Heart left ventricle (tissue), 16 donors: ENCODE results near the gene ETNK1. TPM values are rescaled to one million over a fixed set of nuclear protein-coding genes. Genes with fewer than 3 reads are reported as not detected.

Experiments
- ATAC-seq, 4 donors: fragments of 200-7000 bp; cut with Tn5 transposase; one replicate each; pipeline ENCODE4 v1.9.1; 2020 to 2022; ENCODE audit warnings: moderate library complexity in 4 of 4, mild to moderate bottlenecking in 3 of 4, moderate number of reproducible peaks in 1 of 4
- DNase-seq, 5 donors: peaks; one replicate each; pipeline ENCODE4 v3.0.0-alpha.2; 2020
- H3K27ac ChIP-seq, 12 donors: fragments of 200-600 bp; sonication (generic) in 4 of 12; one replicate each; pipeline versions ENCODE4 v1.5.0 to v1.8.0; 2016 to 2022; ENCODE audit warnings: mild to moderate bottlenecking in 2 of 12
- H3K27me3 ChIP-seq, 9 donors: fragments of 200-600 bp; sonication (generic) in 2 of 9; one replicate each; pipeline versions ENCODE4 v1.5.1 to v1.8.0; 2016 to 2022; ENCODE audit warnings: mild to moderate bottlenecking in 3 of 9
- H3K36me3 ChIP-seq, 9 donors: fragments of 200-600 bp; sonication (generic) in 2 of 9; one replicate each; pipeline versions ENCODE4 v1.5.0 to v1.8.0; 2018 to 2022; ENCODE audit warnings: mild to moderate bottlenecking in 2 of 9
- H3K4me1 ChIP-seq, 12 donors: fragments of 200-600 bp; sonication (generic) in 4 of 12; one replicate each; pipeline versions ENCODE4 v1.5.0 to v1.8.0; 2016 to 2022; ENCODE audit warnings: mild to moderate bottlenecking in 3 of 12
- H3K4me3 ChIP-seq, 12 donors: fragments of 200-600 bp; sonication (generic) in 4 of 12; one replicate each; pipeline versions ENCODE4 v1.5.0 to v1.8.0; 2017 to 2022; ENCODE audit warnings: mild to moderate bottlenecking in 9 of 12, moderate library complexity in 4 of 12
- H3K9me3 ChIP-seq, 12 donors: fragments of 200-600 bp; sonication (generic) in 4 of 12; one replicate each; pipeline versions ENCODE4 v1.5.0 to v1.8.0; 2016 to 2022; ENCODE audit warnings: mild to moderate bottlenecking in 1 of 12
- POLR2A ChIP-seq, 2 donors: fragments of 450-650 bp; IDR thresholded peaks; one replicate each; pipeline ENCODE4 v1.6.1; 2017; ENCODE audit warnings: antibody characterized with exemption in 2 of 2, mild to moderate bottlenecking in 2 of 2, moderate library complexity in 2 of 2
- WGBS, 4 donors: extraction: QIAGEN DNeasy Blood & Tissue Kit in 2 of 4; methylation state at CpG; one replicate each; pipeline versions ENCODE4 v1.1.5 to v1.1.7; 2013 to 2018; 5-methylcytosine and 5-hydroxymethylcytosine counted together
- intact Hi-C, 10 donors: fragments of 100-400 bp; cut with DNase I; formaldehyde crosslinking; loops; one replicate each; pipeline versions ENCODE4 v1.11.1 to v1.14.2; 2022
- polyA plus RNA-seq, 2 donors: library from polyadenylated mRNA; stranded (reverse); fragments of 200-250 nt; gene quantifications; one replicate each; pipeline ENCODE4 v1.2.3, GENCODE V29; 2013
- total RNA-seq, 9 donors: library from RNA; depleted of rRNA in 2 of 9; stranded (reverse); fragments of >200 nt in 2 of 9; fragmentation: NEBNext Ultra II Directional in 3 of 9; extraction: Animal tissue kit (Norgen Biotek cat#: 25700) in 3 of 9; gene quantifications; one replicate each; pipeline versions ENCODE4 v1.1.0 to v1.2.4, GENCODE V29; 2016 to 2023
- TF ChIP-seq, protein P1 (sequence below), 12 donors: fragments of 200-600 bp; sonication (generic) in 4 of 12; IDR thresholded peaks; one replicate each; pipeline versions ENCODE4 v1.5.0 to v1.8.0; 2018 to 2022; ENCODE audit warnings: antibody characterized with exemption in 12 of 12, mild to moderate bottlenecking in 5 of 12
- donor health status: ischemic (EF 13 %, LVEDD 7.1; RV severe dilation, severe dysfunction).
- donor health status: healthy with polysubstance abuse.
- donor health status: DM: no; HTN: yes; CAD: no.
- donor health status: DM: no; HTN: no; CAD: no.
- donor health status: ischemic (EF 25% LVEDD 6.9; RV normal size, moderate dysfunction).
- donor health status: ischemic (EF 25% LVEDD 5.7; RV mildly dilated, moderate dysfunction).
- donor health status: healthy.
- donor health status: DM: yes; HTN: yes; CAD: no.
- donor health status: ischemic (EF 35%, LVEDD 5.7; RV mildly dilated, moderate dysfunction).
- donor health status: nonischemic (EF 11% LVEDD 7.7; RV severe dilation, severe dysfunction).
- donor health status: DM: yes; HTN: yes; CAD: no.
- donor health status: PGD.
- donor health status: ischemic (EF 29% LVEDD 5.4; RV normal size, mild dysfunction).
- donor health status: nonischemic (EF 23%, LVEDD 6.1; RV moderate dilation, normal function).

ETNK1 gene
- total and polyA plus RNA-seq, 11 donors = 8.3 to 40.9 (median 14.6) TPM

DNA sequence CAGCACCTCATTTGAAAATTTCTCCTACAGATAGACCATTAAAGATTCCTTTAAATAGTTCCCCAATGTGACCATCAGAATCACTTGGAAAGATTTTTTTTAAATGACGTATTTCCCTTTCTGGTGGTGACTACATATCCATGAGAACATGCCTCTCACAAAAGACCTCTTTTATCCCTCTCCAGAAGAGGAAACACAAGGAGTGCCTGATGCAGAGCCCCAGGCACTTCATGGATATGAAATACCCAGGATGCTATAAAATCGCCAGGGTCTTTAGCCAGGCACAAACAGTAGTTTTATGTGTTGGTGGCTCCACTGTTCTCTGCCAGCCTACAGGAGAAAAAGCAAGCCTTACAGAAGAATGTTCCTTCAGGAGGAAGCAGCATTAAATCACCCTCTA lies 97.1 kb downstream of the ETNK1 start:
- Histone ChIP-seq H3K36me3 (no peaks in the 10 kb centered on the region), H3K27ac (no peak overlapping the region), H3K27me3 (no peaks in the 10 kb centered on the region), H3K4me1 (no peaks in the 10 kb centered on the region), H3K4me3 (no peak overlapping the region), H3K9me3 (no peaks in the 10 kb centered on the region)
- WGBS, 4 donors = 82 to 91% (median 84%) methylated on average over 2 of the region's 2 CpGs
- ATAC-seq = no peak
- DNase-seq = no peak
- TF ChIP-seq, protein P1, sequence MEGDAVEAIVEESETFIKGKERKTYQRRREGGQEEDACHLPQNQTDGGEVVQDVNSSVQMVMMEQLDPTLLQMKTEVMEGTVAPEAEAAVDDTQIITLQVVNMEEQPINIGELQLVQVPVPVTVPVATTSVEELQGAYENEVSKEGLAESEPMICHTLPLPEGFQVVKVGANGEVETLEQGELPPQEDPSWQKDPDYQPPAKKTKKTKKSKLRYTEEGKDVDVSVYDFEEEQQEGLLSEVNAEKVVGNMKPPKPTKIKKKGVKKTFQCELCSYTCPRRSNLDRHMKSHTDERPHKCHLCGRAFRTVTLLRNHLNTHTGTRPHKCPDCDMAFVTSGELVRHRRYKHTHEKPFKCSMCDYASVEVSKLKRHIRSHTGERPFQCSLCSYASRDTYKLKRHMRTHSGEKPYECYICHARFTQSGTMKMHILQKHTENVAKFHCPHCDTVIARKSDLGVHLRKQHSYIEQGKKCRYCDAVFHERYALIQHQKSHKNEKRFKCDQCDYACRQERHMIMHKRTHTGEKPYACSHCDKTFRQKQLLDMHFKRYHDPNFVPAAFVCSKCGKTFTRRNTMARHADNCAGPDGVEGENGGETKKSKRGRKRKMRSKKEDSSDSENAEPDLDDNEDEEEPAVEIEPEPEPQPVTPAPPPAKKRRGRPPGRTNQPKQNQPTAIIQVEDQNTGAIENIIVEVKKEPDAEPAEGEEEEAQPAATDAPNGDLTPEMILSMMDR (IDR thresholded peaks at IDR 0.05) = no peak
- intact Hi-C loops = no loop called here

GRCh38 chr12:22722779-22723178 lies 97.8 kb downstream of the ETNK1 start:
- intact Hi-C loops = no loop called here
- ATAC-seq = no peak
- 88 to 94% (median 93%) methylated on average over 1 of the region's 1 CpG for WGBS, 4 donors

GRCh38 chr12:22728987-22729386 lies 104.0 kb downstream of the ETNK1 start:
- intact Hi-C loops = no loop called here
- Histone ChIP-seq H3K9me3 (no peaks in the 10 kb centered on the region), H3K27me3 (no peaks in the 10 kb centered on the region), H3K27ac (peak overlapping the region in 2 of 12 donors; percentile 18 to 52), H3K36me3 (no peaks in the 10 kb centered on the region), H3K4me1 (peaks cover 0 to 18% (median 0%) of the 10 kb centered on the region in 12 donors), H3K4me3 (no peak overlapping the region)
- WGBS, 4 donors = 32 to 48% (median 43%) methylated on average over 2 of the region's 2 CpGs
- no peak for TF ChIP-seq POLR2A (IDR thresholded peaks at IDR 0.05)
- TF ChIP-seq, protein P1 (IDR thresholded peaks at IDR 0.05) = no peak
- ATAC-seq (no peak), DNase-seq (no peak)

More at GRCh38 chr12:22722779-22723178, 97.8 kb downstream of the ETNK1 start:
- Histone ChIP-seq H3K36me3 (no peaks in the 10 kb centered on the region), H3K9me3 (no peaks in the 10 kb centered on the region), H3K4me3 (no peak overlapping the region), H3K27ac (no peak overlapping the region), H3K4me1 (no peaks in the 10 kb centered on the region), H3K27me3 (no peaks in the 10 kb centered on the region)
- TF ChIP-seq, protein P1 (IDR thresholded peaks at IDR 0.05) = peak in 1 of 12 donors; percentile 10
- TF ChIP-seq POLR2A (IDR thresholded peaks at IDR 0.05) = no peak
- no peak for DNase-seq

DNA sequence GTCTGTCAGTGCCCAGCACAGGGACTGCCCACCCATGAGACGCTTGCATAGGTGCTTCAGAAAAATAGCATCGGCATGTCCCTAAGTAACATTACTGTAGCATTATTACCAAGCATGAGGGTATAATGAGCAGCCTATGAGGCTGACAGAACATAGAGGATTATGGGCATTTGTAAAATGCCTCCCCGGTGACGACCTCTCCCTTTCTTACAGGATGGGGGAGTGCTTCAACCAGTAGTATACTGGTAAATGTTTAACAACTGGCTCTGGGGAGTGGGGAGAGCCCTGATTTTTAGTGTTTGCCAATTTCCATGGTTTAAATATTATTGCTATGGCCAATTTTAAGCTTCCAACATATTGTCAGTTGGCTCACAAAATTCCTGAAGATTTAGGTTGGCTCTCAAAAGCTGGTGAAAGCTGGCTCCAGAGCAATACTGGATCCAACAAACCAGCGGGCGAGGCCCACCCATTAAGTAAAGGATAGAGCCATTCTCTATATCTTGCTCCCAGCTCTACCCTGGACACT lies 104.5 kb downstream of the ETNK1 start:
- no peak for ATAC-seq
- intact Hi-C loops = no loop called here
- Histone ChIP-seq H3K27me3 (no peaks in the 10 kb centered on the region), H3K9me3 (no peaks in the 10 kb centered on the region), H3K4me3 (peak overlapping the region in 4 of 12 donors; percentile 1 to 22 (median 12)), H3K27ac (peak overlapping the region in 4 of 12 donors; percentile 31 to 66 (median 45)), H3K4me1 (peaks cover 0 to 18% (median 0%) of the 10 kb centered on the region in 12 donors), H3K36me3 (no peaks in the 10 kb centered on the region)
- TF ChIP-seq POLR2A (IDR thresholded peaks at IDR 0.05) = no peak
- TF ChIP-seq, protein P1 (IDR thresholded peaks at IDR 0.05) = no peak
- DNase-seq = no peak
- 85 to 92% (median 88%) methylated on average over 6 of the region's 6 CpGs for WGBS, 4 donors
